GM12878 (cell line): ENCODE measurements around the gene CINP.

Experiments
- CBFB ChIP-seq: IDR thresholded peaks from 2 replicates; pipeline ENCODE4 v1.6.1; 2016; ENCODE audit warnings: antibody characterized with exemption, low read depth
- CTCF ChIP-seq, 3 experiments: IDR thresholded peaks in 2 of 3; conservative IDR thresholded peaks in 1 of 3; 2 replicates each; pipeline ENCODE4 v1.5.1; 2011; ENCODE audit warnings: low read depth in 3 of 3, low read length in 3 of 3, mild to moderate bottlenecking in 3 of 3, control low read depth in 2 of 3, moderate library complexity in 2 of 3, inconsistent platforms in 1 of 3, mixed read lengths in 1 of 3; ENCODE audit not compliant: control insufficient read depth in 2 of 3, insufficient read depth in 1 of 3; ENCODE audit errors: extremely low read depth in 1 of 3

GRCh38 chr14:102408724-102409123 lies 46.0 kb upstream of the CINP start:
- no peak for TF ChIP-seq CTCF (IDR thresholded peaks at IDR 0.05 in 2 of 3, conservative IDR thresholded peaks at IDR 0.05 in 1 of 3; ENCODE audit: control insufficient read depth in 2 of 3, extremely low read depth in 1 of 3, insufficient read depth in 1 of 3, low read depth in 3 of 3, low read length in 3 of 3)
- no peak for TF ChIP-seq CBFB
